Measurements from ENCODE around the gene COL4A2.

DNA sequence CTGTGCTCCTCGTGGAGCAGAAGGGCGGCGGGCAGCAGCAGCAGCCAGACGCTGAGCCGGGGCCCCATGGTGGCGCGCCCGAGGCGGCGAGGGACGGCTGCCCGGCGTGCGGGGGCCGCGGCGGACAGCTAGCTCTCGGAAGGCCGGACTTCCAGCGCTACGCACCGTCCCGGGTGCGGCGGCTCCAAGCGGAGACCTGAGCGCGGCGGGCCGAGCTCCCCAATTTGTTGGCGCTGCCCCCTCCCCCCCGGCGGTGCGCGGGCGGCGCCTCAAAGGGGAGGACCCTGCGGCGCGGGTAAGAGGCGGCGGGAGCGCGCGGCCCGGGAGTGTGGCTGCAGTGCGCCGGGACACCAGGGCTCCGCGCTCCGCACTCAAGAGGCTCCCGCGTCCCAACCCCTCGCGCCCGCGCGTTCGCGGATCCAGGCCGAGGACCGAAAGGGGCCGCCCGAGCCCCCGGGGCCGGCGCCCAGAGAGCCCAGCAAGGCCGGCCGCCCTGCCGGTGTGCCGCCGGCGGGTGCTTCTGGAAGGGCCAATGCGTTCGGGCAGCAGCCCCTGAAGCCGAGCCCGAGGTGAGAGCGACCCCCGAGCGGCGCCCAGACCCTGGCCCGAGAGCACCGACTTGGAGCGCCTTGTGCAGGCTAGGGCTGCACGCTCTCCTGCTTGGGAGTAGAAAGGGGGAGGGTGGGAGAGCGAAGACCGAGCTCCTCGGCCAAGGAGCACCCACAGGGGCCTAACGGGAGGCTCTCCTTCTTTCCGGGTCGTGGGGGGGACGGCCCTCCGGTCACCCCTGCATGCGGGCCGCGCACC is at the start of gene COL4A2, which contains the start of gene COL4A1:
- TF ChIP-seq, protein P1, sequence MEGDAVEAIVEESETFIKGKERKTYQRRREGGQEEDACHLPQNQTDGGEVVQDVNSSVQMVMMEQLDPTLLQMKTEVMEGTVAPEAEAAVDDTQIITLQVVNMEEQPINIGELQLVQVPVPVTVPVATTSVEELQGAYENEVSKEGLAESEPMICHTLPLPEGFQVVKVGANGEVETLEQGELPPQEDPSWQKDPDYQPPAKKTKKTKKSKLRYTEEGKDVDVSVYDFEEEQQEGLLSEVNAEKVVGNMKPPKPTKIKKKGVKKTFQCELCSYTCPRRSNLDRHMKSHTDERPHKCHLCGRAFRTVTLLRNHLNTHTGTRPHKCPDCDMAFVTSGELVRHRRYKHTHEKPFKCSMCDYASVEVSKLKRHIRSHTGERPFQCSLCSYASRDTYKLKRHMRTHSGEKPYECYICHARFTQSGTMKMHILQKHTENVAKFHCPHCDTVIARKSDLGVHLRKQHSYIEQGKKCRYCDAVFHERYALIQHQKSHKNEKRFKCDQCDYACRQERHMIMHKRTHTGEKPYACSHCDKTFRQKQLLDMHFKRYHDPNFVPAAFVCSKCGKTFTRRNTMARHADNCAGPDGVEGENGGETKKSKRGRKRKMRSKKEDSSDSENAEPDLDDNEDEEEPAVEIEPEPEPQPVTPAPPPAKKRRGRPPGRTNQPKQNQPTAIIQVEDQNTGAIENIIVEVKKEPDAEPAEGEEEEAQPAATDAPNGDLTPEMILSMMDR (conservative IDR thresholded peaks at IDR 0.05; ENCODE audit: low read depth, low read length), result no peak
- TF ChIP-seq EZH2phosphoT487 (IDR thresholded peaks at IDR 0.05; ENCODE audit: borderline replicate concordance, low read length), result no peak
